IPS-18c (cell line): ENCODE measurements around the gene PSD4.

ENCODE experiments used
- H3K4me3 ChIP-seq: 2 replicates; pipeline ENCODE4 v1.7.0; 2013; ENCODE audit warnings: low read depth, mild to moderate bottlenecking, low read length, moderate library complexity; ENCODE audit not compliant: insufficient read depth
- H3K9me3 ChIP-seq: one replicate; pipeline ENCODE4 v1.6.1; 2013; ENCODE audit warnings: mild to moderate bottlenecking, low read length, moderate library complexity; ENCODE audit not compliant: control insufficient read depth, insufficient read depth

Gene PSD4

DNA sequence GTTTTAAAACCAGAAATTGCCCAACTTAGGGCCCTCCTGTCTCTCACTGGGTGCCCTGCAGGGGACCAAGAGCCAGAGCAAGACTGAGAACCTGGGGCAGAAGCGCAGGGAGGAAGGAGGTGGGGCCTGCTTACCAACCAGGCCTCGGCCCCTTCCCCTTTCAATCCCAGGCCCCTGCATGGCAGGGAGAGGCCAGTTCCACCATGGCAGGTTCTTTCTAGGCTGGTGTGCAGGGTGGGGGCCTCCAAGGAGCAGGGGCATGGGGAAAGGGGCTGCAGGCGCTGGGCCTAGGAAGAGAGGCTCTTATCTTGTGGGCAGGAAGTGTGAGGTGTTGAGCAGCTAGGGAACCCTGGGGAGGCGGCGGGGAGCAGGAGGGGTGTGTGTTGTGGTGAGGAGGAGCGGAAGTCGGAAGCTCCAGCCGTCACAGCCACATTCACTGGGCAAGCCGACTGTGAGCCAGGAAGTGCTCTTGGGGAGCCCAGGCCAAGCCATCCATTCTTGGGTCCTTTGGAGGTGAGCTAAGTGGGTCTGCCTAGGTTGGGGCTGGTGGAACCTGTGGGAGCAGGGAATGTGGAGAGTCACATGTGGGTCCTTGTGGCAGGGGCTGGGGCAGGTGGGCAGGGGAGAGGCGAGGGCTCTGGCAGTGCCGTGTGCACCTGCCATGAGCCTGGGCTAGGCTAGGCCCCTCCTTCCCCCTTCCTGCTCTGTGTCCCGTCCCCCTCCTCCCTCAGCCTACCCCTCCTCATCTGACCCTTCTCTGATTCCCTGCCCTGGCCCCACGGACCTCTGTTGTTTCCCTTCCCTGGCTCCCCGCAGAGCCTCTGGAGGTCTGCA is at the start of gene PSD4:
Gene PSD4 (plus strand): TSS at position 430 of the 834 bp plus-strand sequence. CDS start 8,486 bp downstream, outside the sequence.
- no peak within 1 kb of the TSS for H3K4me3 ChIP-seq
- H3K9me3 ChIP-seq, result no peaks in the 10 kb centered on the region

DNA sequence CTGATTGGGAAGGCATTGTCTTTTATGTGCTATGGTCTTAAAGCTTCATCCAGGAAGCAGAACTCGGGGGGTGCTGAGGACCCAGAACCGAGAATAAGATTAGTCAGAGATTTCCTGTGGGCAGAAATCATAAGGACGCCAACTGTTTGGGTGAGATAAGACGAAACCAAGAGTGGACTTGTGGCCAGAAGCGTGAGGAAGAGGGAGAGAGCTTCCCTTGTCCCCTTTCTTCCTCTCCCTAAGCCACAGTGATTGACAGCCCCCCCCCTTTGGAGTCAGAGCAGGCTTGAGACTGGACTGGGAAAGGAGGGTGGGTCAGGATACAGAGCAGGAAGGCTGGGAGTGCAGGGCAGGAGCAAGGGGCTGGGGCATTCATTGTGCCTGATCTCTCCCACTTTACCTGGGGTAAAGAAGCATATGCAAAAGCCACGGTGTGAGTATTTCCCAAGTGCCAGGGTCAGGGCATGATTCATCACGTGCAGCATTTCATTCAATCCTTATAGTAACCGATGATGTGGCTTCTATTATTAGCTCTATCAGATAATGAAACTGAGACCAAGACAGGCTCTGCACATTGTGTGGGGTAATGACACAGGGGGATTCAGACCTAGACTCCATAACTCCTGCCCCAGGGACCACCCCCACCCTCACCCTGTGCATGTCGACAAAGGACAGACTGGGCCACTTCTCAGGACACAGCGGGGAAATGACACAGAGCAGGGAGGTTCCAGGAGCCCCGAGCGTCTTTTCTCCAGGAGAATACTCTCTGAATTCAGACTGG is 49.4 kb upstream of the PSD4 start:
- H3K4me3 ChIP-seq, result no peak overlapping the region
- no peaks in the 10 kb centered on the region for H3K9me3 ChIP-seq

DNA sequence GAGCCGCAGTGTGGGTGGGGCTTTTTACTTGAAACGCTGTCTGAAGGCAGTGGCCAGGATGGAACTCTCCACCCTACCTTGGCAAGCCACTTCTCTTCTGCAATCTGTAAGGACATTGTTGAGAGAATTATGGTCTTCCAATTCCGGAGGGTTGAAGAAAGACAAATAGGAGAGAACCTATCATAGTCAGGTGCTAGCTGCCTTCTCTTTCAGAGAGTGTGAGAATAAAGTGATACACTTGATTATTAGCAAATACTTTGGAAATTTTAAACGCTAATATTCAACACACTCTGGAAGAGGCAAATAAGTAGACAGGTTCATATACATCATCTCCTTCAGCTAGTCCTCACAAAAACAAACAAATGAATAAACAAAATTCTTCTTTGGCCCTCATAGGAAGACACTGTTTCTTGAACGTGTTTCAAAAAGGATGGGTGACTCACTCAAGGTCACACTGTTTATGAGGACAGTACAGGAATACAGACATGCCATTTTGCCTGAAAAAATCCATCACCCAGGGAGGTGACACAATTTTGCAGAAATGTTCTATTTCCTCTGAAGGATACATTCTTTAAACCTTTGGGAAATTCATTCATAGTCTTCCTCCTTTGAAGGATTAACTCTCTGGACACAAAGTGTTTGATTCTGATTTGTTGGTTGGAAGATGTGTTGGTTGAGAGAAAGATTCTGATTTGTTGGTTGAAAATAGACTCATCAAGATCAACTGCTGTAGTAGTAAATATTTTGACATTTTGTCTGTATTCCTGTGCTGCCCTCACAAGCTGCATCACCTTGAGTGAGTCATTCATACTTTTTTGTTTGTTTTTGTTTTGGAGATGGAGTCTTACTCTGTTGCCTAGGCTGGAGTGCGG is 48.6 kb upstream of the PSD4 start:
- Histone ChIP-seq H3K9me3 (no peaks in the 10 kb centered on the region), H3K4me3 (no peak overlapping the region)

DNA sequence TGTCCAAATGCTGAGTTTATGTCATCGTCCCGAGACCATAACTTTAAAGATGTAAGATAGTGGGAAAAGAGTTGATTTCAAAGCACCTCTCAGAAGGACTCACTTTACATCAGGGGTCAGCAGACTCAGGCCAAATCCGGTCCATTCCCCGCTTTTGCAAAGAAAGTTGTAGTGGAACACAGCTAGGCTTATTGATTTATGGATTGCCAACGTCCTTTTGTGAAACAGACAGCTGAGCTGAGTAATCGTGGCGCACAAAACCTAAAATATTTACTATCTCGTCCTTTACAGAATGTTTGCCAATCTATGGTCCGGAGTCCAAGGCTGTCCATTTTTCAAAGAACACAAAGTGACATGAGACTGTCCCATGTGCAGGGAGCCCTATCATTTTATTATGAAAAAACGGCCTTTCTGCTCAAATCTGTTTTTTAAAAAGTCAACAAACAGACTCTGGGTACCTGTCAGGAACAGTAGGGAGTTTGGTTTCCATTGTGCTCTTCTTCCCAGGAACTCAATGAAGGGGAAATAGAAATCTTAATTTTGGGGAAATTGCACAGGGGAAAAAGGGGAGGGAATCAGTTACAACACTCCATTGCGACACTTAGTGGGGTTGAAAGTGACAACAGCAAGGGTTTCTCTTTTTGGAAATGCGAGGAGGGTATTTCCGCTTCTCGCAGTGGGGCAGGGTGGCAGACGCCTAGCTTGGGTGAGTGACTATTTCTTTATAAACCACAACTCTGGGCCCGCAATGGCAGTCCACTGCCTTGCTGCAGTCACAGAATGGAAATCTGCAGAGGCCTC is 46.7 kb upstream of the PSD4 start, which contains the start of gene IL1RN:
Gene IL1RN (plus strand): TSS at position 754 of the 801 bp plus-strand sequence. CDS start 27 bp downstream, at position 781.
- H3K9me3 ChIP-seq, result no peaks in the 10 kb centered on the region
- H3K4me3 ChIP-seq, result no peak within 1 kb of the TSS

DNA sequence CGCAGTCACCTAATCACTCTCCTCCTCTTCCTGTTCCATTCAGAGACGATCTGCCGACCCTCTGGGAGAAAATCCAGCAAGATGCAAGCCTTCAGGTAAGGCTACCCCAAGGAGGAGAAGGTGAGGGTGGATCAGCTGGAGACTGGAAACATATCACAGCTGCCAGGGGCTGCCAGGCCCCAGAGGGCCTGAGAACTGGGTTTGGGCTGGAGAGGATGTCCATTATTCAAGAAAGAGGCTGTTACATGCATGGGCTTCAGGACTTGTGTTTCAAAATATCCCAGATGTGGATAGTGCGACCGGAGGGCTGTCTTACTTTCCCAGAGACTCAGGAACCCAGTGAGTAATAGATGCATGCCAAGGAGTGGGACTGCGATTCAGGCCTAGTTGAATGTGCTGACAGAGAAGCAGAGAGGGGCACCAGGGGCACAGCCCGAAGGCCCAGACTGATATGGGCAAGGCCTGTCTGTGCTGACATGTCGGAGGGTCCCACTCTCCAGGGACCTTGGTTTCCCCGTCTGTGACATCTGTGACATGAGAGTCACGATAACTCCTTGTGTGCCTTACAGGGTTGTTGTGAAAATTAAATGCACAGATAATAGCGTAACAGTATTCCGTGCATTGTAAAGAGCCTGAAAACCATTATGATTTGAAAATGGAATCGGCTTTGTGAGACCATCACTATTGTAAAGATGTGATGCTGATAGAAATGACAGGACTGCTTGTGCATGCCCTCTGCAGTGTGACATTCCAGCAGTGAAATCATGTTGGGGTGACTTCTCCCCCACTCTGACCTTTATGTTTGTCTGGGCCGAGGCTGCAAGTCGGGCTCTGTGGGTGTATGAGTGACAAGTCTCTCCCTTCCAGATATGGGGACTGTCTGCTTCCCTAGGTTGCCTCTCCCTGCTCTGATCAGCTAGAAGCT is 45.9 kb upstream of the PSD4 start:
- no peaks in the 10 kb centered on the region for H3K9me3 ChIP-seq
- no peak overlapping the region for H3K4me3 ChIP-seq

DNA sequence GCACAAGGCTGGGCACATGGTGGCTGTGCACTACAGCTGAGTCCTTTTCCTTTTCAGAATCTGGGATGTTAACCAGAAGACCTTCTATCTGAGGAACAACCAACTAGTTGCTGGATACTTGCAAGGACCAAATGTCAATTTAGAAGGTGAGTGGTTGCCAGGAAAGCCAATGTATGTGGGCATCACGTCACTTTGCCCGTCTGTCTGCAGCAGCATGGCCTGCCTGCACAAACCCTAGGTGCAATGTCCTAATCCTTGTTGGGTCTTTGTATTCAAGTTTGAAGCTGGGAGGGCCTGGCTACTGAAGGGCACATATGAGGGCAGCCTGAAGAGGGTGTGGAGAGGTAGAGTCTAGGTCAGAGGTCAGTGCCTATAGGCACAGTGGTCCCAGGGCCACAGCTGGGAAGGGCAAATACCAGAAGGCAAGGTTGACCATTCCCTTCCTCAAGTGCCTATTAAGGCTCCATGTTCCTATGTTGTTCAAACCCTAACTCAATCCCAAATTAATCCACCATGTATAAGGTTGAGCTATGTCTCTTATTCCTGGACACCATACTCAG is 44.2 kb upstream of the PSD4 start:
- Histone ChIP-seq H3K4me3 (no peak overlapping the region), H3K9me3 (no peaks in the 10 kb centered on the region)

DNA sequence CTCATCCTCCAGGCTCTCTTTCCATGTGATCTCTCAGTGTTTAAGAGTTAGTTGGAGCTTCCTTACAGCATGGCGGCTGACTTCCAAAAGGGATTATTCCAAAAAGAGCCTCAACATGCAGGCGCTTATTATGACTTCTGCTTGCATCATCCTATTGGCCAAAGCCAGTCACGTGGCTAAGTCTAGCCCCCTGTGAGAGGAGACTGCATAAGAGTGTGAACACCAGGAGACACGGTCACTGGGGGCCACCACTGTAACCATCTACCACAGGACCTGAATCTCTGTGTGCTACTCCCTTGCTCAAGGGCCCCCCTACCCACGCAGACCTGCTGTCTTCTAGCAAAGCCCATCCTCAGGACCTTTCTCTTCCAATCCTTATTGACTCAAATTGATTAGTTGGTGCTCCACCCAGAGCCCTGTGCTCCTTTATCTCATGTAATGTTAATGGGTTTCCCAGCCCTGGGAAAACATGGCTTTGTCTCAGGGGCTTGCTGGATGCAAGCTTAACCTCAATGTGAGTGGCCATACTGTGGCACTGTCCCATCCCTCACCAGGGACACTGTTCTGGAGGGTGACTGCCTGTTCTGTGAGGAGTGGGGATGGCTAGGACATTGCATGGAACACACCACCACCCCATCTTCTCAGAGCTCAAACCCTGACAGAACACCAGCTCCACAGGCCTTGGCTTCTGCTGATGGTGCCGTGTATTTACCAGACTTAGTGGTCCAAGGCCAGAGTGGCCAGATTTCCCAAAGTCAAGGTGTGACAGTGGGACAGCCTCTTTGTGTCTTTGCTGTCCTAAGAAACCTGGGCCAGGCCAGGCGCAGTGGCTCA is 42.2 kb upstream of the PSD4 start:
- H3K4me3 ChIP-seq, result no peak overlapping the region
- H3K9me3 ChIP-seq, result no peaks in the 10 kb centered on the region

DNA sequence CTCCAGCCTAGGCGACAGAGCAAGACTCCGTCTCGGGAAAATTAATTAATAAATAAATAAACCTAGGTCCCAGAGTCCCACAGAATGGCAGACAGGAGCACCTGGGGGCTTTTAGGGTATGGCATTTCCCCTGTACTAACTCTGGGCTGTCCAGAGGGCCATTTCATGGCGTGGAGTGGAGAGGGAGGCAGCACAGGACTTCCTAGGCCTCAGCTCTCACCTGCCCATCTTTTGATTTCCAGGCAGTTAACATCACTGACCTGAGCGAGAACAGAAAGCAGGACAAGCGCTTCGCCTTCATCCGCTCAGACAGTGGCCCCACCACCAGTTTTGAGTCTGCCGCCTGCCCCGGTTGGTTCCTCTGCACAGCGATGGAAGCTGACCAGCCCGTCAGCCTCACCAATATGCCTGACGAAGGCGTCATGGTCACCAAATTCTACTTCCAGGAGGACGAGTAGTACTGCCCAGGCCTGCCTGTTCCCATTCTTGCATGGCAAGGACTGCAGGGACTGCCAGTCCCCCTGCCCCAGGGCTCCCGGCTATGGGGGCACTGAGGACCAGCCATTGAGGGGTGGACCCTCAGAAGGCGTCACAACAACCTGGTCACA is 41.3 kb upstream of the PSD4 start:
- Histone ChIP-seq H3K4me3 (no peak overlapping the region), H3K9me3 (no peaks in the 10 kb centered on the region)

DNA sequence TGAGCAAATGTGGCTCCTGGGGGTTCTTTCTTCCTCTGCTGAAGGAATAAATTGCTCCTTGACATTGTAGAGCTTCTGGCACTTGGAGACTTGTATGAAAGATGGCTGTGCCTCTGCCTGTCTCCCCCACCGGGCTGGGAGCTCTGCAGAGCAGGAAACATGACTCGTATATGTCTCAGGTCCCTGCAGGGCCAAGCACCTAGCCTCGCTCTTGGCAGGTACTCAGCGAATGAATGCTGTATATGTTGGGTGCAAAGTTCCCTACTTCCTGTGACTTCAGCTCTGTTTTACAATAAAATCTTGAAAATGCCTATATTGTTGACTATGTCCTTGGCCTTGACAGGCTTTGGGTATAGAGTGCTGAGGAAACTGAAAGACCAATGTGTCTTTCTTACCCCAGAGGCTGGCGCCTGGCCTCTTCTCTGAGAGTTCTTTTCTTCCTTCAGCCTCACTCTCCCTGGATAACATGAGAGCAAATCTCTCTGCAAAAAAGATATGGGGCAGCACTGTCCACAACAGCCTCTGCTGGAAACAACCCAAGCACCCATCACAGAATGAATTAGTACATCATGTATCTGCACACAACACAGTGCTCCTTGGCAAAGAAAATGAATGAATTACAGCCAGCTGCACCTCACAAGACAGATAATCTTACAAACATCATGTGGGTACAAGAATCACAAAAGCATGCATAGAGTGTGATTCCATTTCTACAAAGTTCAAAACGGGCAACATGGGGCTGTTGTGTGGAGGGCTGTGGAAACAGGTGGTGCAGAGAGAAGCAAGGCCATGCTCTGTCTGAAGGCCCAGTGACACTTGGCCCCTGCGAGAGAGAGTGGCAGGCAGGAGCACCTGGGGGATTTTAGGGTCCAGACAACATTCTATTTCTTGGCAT is 39.8 kb upstream of the PSD4 start:
- H3K4me3 ChIP-seq, result no peak overlapping the region

DNA sequence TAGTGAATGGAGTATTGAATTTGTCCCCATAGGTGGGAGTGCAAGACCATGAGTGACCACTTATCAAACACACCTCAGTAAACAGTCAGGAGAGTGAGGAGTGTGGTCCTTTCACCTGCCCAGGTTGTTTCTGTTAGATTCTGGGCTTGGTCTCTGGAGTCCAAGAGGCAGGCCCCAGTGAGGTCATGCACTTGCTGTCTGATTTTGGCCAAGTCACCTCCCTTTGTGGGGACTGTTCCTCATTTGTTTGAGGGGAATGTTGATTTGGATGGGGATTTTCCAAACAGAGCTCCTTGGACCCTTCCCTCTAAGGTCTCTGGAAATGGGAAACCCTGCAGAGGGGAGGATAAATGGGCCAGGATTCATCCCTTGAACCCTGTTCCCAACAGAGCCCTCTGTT is 39.1 kb upstream of the PSD4 start:
- H3K4me3 ChIP-seq, result no peak overlapping the region
- no peaks in the 10 kb centered on the region for H3K9me3 ChIP-seq

More for the DNA sequence above, 39.8 kb upstream of the PSD4 start:
- no peaks in the 10 kb centered on the region for H3K9me3 ChIP-seq

DNA sequence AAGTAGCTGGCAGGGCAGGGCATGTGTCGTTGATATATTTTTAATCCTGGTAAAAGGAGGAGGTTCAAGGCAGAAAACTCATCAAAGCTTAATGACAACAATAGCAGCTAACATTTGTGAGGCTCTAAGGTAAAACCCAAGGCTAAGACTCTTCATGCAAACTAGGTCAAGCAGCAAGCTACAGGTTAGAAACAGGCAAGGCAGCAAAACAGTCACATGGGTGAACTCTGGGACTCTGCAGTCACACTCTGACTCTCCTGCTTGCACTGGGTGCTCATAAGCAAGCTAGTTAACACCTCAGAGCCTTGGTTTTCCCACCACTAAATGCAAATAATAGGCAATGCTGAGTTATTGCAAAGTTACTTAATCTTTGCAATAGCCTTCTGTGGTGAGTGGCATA is 38.5 kb upstream of the PSD4 start:
- no peak overlapping the region for H3K4me3 ChIP-seq
- no peaks in the 10 kb centered on the region for H3K9me3 ChIP-seq

DNA sequence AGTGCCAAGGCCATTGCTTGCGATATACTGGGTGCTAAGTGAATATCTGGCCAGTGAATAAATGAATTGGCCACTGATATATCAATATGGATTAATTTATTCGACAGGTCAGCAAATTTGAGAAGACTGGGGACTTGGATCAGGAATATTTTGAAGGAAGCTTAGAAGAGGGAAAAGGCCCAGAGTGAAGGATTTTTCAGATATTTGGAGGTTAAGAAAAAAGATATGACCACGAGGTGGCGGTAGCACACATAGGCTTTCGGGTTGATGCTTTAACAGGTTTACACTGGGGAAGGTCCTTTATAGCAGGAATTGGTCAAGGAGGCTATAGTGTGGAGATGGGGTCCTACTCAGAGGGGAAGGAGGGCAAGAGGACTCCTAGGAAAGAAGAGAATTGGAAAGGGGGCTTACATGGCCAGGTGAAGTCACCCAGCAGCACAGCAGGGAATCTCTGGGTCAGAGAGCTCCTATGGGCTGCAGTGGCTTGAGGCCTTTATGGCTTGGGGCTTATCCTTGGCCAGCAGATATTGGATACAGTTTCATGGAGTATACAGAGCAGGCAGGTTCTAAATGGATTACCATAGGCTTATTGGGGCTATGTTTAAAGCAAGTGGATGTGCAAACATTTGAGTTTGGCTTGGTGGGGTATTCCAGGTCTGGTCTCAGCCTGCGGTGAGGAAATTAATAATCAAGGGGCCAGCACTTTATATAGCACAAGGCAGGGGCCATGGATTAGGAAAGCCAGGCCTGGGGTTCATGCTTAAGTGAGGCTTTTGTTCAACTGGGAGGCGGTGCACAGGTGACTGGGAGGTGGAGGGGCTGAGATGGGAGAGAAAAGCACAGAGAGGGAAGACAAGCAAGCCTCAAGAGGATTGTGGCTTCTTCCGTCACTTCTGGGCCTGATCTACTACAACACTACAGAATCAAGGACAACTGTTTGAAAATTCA is 36.7 kb upstream of the PSD4 start:
- Histone ChIP-seq H3K9me3 (no peaks in the 10 kb centered on the region), H3K4me3 (no peak overlapping the region)

DNA sequence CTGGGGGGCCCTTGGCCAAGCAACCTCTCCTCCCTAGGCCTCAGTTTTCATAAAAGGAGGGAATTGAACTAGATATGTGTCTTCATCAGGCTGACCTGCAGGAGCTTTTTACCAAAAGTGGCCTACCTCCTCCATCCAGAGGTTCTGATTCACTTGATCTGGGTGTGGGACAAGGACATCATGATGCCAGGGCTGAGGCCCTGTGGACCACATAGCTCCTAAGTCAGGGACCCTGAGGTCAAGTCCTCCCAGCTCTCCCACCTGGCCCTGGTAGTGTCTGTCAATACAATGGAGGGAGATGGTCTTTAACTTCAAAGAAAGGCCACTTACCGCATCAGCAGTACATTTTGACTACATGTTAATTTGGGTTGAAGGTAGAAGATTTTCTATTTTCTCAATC is 35.9 kb upstream of the PSD4 start:
- Histone ChIP-seq H3K4me3 (no peak overlapping the region), H3K9me3 (no peaks in the 10 kb centered on the region)
